ENCODE measurements around the gene ZMYND10. TPM values are rescaled to one million over a fixed set of nuclear protein-coding genes. Genes with fewer than 3 reads are reported as not detected.
A peak's percentile ranks its signal among the peaks of the same experiment; 100 is the strongest.

Gene ZMYND10
- total and polyA plus RNA-seq, 8 donors, result 1.6 to 25.5 (median 17.2) TPM

DNA sequence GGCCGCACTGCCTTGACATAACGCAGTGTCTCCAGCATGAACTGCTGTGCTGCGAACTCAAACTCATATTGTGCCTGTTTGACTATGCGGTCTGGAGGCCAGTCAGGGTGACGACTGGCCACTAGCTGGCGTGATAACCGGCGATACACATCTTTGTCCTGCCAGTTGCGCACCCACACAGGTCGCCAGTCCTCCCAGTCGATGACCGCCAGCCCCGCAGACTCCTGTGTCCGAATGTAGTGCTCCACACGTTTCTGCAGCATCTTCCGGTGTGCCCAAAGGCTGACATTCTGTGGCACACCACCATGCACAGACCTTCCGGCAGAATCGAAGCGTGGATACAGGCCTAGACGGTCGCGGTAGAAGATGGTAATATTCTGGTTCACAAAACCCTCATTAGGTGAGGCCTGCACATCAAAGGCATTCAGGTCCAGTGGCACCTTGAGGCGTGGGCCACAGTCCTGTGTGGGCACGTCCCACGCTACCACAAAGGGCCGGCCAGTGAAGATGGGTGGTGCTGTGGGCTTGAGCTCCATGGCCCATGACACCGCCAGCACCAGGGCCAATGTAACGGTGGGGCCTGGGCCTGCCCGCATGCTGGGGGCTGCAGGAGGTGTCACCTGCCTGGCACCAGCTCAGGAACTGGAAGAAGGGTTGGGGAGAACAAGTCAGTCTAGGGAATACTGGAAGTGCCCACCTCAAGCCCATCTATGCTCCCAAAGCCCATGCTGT is 25.5 kb downstream of the ZMYND10 start:
- ATAC-seq (no peak), DNase-seq (no peak)
- TF ChIP-seq, protein P1, sequence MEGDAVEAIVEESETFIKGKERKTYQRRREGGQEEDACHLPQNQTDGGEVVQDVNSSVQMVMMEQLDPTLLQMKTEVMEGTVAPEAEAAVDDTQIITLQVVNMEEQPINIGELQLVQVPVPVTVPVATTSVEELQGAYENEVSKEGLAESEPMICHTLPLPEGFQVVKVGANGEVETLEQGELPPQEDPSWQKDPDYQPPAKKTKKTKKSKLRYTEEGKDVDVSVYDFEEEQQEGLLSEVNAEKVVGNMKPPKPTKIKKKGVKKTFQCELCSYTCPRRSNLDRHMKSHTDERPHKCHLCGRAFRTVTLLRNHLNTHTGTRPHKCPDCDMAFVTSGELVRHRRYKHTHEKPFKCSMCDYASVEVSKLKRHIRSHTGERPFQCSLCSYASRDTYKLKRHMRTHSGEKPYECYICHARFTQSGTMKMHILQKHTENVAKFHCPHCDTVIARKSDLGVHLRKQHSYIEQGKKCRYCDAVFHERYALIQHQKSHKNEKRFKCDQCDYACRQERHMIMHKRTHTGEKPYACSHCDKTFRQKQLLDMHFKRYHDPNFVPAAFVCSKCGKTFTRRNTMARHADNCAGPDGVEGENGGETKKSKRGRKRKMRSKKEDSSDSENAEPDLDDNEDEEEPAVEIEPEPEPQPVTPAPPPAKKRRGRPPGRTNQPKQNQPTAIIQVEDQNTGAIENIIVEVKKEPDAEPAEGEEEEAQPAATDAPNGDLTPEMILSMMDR (IDR thresholded peaks at IDR 0.05), result no peak
- Histone ChIP-seq H3K36me3 (peaks cover 0 to 42% of the 10 kb centered on the region in 2 donors), H3K9me3 (no peaks in the 10 kb centered on the region), H3K27me3 (no peaks in the 10 kb centered on the region), H3K27ac (peak overlapping the region; percentile 90 to 93), H3K4me1 (peaks cover 45 to 90% of the 10 kb centered on the region in 2 donors), H3K4me3 (peak overlapping the region; percentile 76 to 91)
- intact Hi-C loops (cut with DNase I), result no loop called here

DNA sequence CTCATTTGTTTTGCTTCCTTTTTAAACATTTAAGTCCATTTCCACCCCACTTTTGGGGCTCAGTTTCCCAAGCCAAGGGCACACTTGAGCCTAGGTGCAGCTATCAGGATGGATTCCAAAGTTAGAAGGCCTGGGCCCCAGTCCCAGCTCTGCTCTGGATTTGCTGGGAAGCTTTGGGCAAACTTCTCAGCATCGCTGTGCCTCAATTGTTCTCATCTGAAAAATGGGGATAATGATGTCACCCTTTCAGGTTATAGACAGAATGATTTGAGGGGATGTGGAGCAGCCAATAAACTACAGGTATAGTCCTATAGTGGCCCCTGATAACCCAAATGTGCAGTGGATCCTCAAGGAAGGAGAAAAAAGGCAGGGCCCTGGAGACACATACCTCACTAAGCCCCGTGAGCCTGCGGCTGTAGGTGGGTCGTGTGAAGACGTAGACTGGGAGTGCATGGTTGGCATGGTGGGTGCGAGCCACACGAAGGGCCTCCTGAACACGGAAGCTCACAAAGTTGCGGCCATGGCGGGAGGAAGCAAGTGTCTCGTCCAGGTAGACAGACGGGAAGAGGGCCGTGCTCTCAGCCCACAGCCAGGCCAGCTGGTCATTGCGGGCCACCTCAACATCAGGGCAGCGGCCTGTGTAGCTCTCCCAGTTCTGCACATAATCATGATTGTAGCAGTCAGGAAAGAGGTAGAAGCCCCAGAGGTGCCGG is 26.2 kb downstream of the ZMYND10 start:
- Histone ChIP-seq H3K27ac (peak overlapping the region in 1 of 2 donors; percentile 71), H3K4me1 (peaks cover 45 to 89% of the 10 kb centered on the region in 2 donors), H3K36me3 (peaks cover 0 to 38% of the 10 kb centered on the region in 2 donors), H3K4me3 (peak overlapping the region in 1 of 2 donors; percentile 91), H3K27me3 (no peaks in the 10 kb centered on the region), H3K9me3 (no peaks in the 10 kb centered on the region)
- ATAC-seq (no peak), DNase-seq (no peak)
- TF ChIP-seq, protein P1 (IDR thresholded peaks at IDR 0.05), result no peak
- intact Hi-C loops (cut with DNase I), result no loop called here

DNA sequence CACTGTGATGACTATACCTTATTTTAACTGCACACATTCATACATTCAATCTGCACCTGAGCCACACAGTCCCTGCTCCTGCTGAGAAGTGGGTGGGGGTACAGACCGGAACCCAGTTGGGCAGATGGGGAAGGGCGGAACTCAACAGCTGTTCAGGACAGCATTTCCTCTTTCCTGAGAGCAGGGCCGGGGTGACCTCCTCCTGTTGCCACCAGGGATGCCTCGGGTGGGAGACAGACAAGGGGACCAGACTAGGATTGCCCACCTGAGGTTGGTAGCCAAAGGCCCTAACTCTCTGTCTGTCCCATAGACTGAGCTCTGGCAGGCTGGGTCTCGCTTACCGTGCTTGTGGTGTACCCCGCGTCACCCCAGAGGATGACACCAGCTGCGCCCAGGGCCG is 26.9 kb downstream of the ZMYND10 start:
- ATAC-seq (no peak), DNase-seq (no peak)
- peaks cover 45 to 89% of the 10 kb centered on the region in 2 donors for H3K4me1 ChIP-seq
- no peaks in the 10 kb centered on the region for H3K9me3 ChIP-seq
- H3K4me3 ChIP-seq, result peak overlapping the region in 1 of 2 donors; percentile 91
- H3K27me3 ChIP-seq, result no peaks in the 10 kb centered on the region
- peaks cover 0 to 38% of the 10 kb centered on the region in 2 donors for H3K36me3 ChIP-seq
- H3K27ac ChIP-seq, result peak overlapping the region; percentile 71 to 83
- intact Hi-C loops (cut with DNase I), result no loop called here
- TF ChIP-seq, protein P1 (IDR thresholded peaks at IDR 0.05), result no peak

DNA sequence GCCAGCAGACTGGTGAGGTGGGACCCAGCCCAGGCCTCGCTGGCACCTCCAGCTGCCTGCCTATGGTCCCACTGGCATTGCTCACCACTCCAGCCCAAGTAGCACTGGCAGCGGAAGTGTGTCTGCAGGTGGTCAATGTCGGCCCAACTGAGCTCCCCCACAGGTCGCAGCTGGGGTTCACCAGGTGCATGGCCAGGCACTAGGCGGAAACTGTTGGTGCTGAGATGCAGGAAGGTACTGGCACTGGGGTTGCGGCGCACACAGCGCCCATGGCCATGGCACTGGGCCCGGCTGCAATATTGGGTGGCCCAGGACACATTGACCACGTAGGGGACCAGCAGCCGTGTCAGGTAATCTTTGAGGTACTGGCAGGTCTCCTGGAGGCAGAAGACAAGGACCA is 27.4 kb downstream of the ZMYND10 start:
- Histone ChIP-seq H3K27ac (peak overlapping the region; percentile 71 to 83), H3K9me3 (no peaks in the 10 kb centered on the region), H3K36me3 (peaks cover 0 to 38% of the 10 kb centered on the region in 2 donors), H3K27me3 (no peaks in the 10 kb centered on the region), H3K4me3 (peak overlapping the region in 1 of 2 donors; percentile 91), H3K4me1 (peaks cover 45 to 89% of the 10 kb centered on the region in 2 donors)
- intact Hi-C loops (cut with DNase I), result no loop called here
- DNase-seq, result no peak
- ATAC-seq, result no peak
- TF ChIP-seq, protein P1 (IDR thresholded peaks at IDR 0.05), result no peak

DNA sequence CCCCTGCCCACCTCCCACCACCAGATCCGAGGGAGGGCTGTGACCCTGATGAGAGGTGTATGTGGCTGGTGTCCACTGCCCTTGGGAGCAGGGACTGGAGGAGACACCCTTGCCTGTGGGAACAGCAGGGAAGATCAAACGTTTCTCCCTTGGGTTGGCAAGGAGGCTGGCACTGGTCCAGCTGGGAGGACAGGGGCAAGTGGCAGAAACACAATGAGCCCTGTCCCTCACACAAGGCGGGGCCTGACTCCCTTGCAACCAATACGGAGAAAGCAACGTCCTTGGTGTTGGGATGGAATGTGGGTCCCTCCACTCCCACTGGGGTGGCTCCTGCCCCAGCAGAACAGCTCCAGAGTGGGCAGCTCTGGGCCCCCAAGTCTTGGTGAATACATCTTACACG is 28.2 kb downstream of the ZMYND10 start:
- H3K4me1 ChIP-seq, result peaks cover 42 to 81% of the 10 kb centered on the region in 2 donors
- intact Hi-C loops (cut with DNase I), result no loop called here
- no peak for ATAC-seq
- TF ChIP-seq, protein P1 (IDR thresholded peaks at IDR 0.05), result no peak
- peak overlapping the region in 1 of 2 donors; percentile 91 for H3K4me3 ChIP-seq
- H3K36me3 ChIP-seq, result peaks cover 0 to 38% of the 10 kb centered on the region in 2 donors
- no peaks in the 10 kb centered on the region for H3K9me3 ChIP-seq
- no peaks in the 10 kb centered on the region for H3K27me3 ChIP-seq
- DNase-seq, result no peak
- peak overlapping the region; percentile 71 to 83 for H3K27ac ChIP-seq

Measured in left lung (tissue), 10 donors.